NCI-H2081 treated with DMSO at 0.1 percent for 48 hours (cell line): ENCODE results near the gene DSCAM.

ENCODE experiments used
- DNase-seq: peaks from one replicate; lab custom pipeline; 2025; lab: John Stamatoyannopoulos, UW

The DSCAM gene

GRCh38 chr21:39976800-39977199 lies 870.2 kb downstream of the DSCAM start:
- DNase-seq = no peak

DNA sequence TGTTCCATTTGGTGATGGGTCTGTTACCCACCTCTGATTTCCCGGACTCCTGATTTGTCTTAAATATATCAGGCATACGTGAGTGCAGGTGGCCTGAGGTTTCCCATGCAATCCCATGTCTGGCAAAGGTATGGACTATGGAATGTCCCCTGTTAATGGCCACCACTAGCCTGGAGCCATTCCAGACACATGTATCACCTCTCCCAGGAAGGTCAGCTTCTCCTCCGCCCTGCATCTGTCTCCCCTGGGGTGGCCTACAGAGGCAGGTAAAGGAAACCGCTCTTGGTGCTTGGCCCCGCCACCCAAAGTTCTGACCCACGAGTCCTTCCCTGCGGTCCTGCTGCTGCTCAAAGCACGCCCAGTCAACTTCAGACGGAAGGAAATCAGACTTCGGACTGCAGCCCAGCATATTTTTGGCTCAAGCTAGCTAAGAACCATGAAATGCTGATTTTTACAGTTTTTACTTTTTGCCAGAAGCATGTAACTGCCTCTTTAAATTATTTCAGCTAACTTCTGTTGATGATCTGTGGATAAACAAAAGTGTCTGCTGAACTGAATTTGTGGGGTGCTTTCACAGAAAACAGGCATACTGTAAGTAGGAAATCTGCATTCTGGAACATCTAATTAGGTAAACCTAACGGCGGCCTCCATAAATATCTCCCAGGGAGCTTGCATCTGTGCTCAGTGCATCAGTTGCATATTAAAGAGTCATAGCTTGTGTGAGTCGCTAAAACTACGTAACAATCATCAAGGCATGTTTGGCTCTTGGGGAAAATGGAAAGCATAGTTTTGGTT lies 873.8 kb downstream of the DSCAM start:
- DNase-seq = no peak

GRCh38 chr21:39972471-39972870 lies 874.5 kb downstream of the DSCAM start:
- DNase-seq = no peak

DNA sequence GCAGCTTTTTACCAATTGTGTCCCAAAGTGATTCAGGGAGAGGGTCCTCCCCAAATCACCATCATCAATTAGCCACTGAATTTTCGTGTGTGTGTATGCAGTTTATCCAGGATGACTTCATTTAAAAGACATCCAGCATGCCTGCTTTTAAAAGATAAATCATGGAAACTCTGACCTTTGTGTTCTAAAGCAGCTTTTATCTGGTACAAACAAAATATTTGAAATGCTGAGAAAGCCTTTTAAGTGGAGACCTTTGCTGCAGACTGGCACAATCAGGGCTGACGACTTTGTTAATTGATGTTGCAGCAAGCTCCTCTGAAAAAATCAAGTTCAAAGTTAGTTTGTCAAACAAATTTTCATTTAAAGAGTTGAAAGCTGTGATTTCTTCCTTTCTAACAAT lies 875.0 kb downstream of the DSCAM start:
- DNase-seq = no peak

DNA sequence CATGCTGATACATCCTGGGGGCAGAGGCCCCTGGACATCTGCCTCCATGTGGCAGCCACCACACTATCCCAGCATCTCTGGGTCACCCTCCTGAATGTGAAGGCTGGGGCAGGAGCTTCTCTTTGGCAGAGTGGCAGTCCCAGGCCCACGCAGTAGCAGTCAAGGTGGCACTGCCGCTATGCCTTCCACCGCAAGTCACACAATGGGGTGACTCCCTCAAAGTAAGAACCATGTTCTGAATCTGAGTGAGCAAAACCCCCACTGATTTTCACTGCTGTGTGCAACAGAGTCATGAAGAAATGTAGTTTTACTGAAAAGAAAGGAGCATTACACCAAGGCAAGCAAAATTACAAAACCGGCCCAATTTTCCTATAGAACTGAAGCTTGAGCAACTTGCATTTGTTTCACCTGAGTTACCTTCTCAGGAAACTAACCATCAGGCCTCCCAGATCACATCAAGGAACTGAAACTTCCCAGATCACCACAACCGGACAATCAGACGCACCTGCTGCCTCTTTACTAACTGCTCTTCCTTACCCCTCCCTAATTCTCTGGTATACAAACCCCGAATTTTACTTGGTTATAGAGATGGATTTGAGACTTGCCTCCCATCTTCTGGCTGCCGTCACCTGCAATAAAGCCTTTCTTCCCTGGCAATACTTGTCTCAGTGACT lies 877.1 kb downstream of the DSCAM start:
- DNase-seq = no peak

- DNase-seq = no peak
Observed at GRCh38 chr21:39968010-39968409, 878.9 kb downstream of the DSCAM start.

DNA sequence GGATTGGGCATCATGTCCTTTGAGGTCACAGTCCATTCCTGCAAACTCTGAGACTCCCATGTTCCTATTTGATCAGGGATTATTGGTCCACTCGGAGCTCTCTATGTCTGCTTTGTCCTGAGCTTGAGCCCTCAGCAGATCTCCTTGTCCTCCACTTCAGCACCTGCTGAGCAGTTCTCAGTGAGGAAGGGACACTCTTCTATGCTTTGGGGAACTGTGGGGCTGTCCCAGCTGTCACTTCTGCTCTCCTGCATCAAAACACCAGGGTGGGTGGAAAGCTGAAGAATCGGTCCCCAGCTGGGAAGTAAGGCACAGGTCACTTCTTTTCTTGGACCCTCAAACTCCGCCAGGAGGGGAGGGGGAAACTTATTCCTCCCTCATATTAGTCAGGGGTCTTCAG lies 880.2 kb downstream of the DSCAM start:
- DNase-seq = no peak

GRCh38 chr21:39965026-39965425 lies 881.9 kb downstream of the DSCAM start:
- no peak for DNase-seq

GRCh38 chr21:39961251-39961650 lies 885.7 kb downstream of the DSCAM start:
- no peak for DNase-seq
